Ovary (tissue), 9 donors: Measurements from ENCODE around the gene NFIA. TPM values are rescaled to one million over a fixed set of nuclear protein-coding genes. Genes with fewer than 3 reads are reported as not detected.

Experiments used
- DNase-seq, 5 donors: peaks; one replicate each; pipeline ENCODE4 v3.0.0-alpha.2; 2019 to 2020
- H3K27ac ChIP-seq, 2 donors: fragments of 200-600 bp; one replicate each; pipeline versions ENCODE4 v1.5.1 to v1.8.0; 2019 to 2022
- H3K27me3 ChIP-seq: fragments of 200-600 bp; one replicate; pipeline ENCODE4 v1.8.0; 2022
- H3K36me3 ChIP-seq: fragments of 200-600 bp; sonication (generic); one replicate; pipeline ENCODE4 v1.5.1; 2019
- H3K4me1 ChIP-seq: one replicate; pipeline ENCODE4 v1.8.1; 2013; ENCODE audit warnings: mild to moderate bottlenecking, moderate library complexity; ENCODE audit not compliant: insufficient read depth
- H3K4me3 ChIP-seq: fragments of 200-600 bp; sonication (generic); one replicate; pipeline ENCODE4 v1.5.1; 2017
- H3K9me3 ChIP-seq, 2 donors: fragments of 200-600 bp in 1 of 2; sonication (generic) in 1 of 2; one replicate each; pipeline versions ENCODE4 v1.5.1 to v1.8.1; 2013 to 2019; ENCODE audit warnings: mild to moderate bottlenecking in 1 of 2, moderate library complexity in 1 of 2
- CTCF ChIP-seq, 3 donors: fragments of 450-650 bp in 2 of 3; fragments of 200-600 bp in 1 of 3; IDR thresholded peaks; one replicate each; pipeline versions ENCODE4 v1.5.1 to v1.8.0; 2016 to 2022; ENCODE audit warnings: antibody characterized with exemption in 3 of 3, mild to moderate bottlenecking in 1 of 3
- EP300 ChIP-seq: sonication (generic); formaldehyde crosslinking; IDR thresholded peaks from one replicate; pipeline ENCODE4 v1.6.1; 2017; ENCODE audit warnings: antibody characterized with exemption
- POLR2A ChIP-seq: fragments of 450-650 bp; IDR thresholded peaks from one replicate; pipeline ENCODE4 v1.6.1; 2017; ENCODE audit warnings: antibody characterized with exemption, mild to moderate bottlenecking, moderate library complexity
- WGBS, 3 donors: extraction: QIAGEN DNeasy Blood & Tissue Kit in 1 of 3; methylation state at CpG; one replicate each; pipeline versions ENCODE4 v1.1.5 to v1.1.7; 2013 to 2017; 5-methylcytosine and 5-hydroxymethylcytosine counted together
- intact Hi-C, 4 donors: fragments of 100-400 bp; cut with DNase I; formaldehyde crosslinking; loops; one replicate each; pipeline versions ENCODE4 v1.11.0 to v1.15.1; 2022 to 2023
- polyA plus RNA-seq, 2 donors: library from polyadenylated mRNA; stranded (reverse); fragments of 200-250 nt in 1 of 2; fragments of 350-450 nt in 1 of 2; fragmentation: Illumina TruSeq in 1 of 2; extraction: RNeasy Lipid Tissue Mini Kit (QIAGEN cat#74804) in 1 of 2; gene quantifications; one replicate each; pipeline ENCODE4 v1.2.3, GENCODE V29; 2013 to 2014
- total RNA-seq, 7 donors: library from RNA; depleted of rRNA in 2 of 7; stranded (reverse); fragments of >200 nt in 2 of 7; fragmentation: NEBNext Ultra II Directional in 3 of 7; extraction: Animal tissue kit (Norgen Biotek cat#: 25700) in 3 of 7; gene quantifications; one replicate each; pipeline versions ENCODE4 v1.1.0 to v1.2.4, GENCODE V29; 2016 to 2023
- donor health status: DM: no; HTN: no; CAD: no; lungs with moderate emphysema.
- donor health status: DM: no; HTN: no; CAD: no.
- donor health status: Bipolar disorder and iron deficiency.
- donor health status: DM: yes; HTN: yes; CAD: no.
- donor health status: DM: no; HTN: no; CAD: no.
- donor health status: DM: yes; HTN: yes; CAD: no.

NFIA gene
- total and polyA plus RNA-seq, 9 donors, result 11.8 to 115 (median 80.9) TPM

GRCh38 chr1:61356016-61356415 lies 273.7 kb downstream of the NFIA start:
- Histone ChIP-seq H3K27ac (no peak overlapping the region), H3K9me3 (no peaks in the 10 kb centered on the region), H3K4me1 (peaks cover 1% of the 10 kb centered on the region), H3K4me3 (no peak overlapping the region), H3K36me3 (no peaks in the 10 kb centered on the region), H3K27me3 (no peaks in the 10 kb centered on the region)
- intact Hi-C loops, result no loop called here
- no peak for TF ChIP-seq EP300
- no peak for TF ChIP-seq POLR2A
- TF ChIP-seq CTCF (IDR thresholded peaks at IDR 0.05), result no peak
- no peak for DNase-seq

- H3K36me3 ChIP-seq, result no peaks in the 10 kb centered on the region
- no peaks in the 10 kb centered on the region for H3K27me3 ChIP-seq
- H3K4me1 ChIP-seq, result peaks cover 1% of the 10 kb centered on the region
- H3K9me3 ChIP-seq, result no peaks in the 10 kb centered on the region
- intact Hi-C loops, result no loop called here
- no peak overlapping the region for H3K4me3 ChIP-seq
- DNase-seq, result no peak
- WGBS, 3 donors, result 33 to 48% (median 48%) methylated on average over 5 of the region's 5 CpGs
- no peak for TF ChIP-seq CTCF (IDR thresholded peaks at IDR 0.05)
- TF ChIP-seq POLR2A, result no peak
- TF ChIP-seq EP300, result no peak
- H3K27ac ChIP-seq, result no peak overlapping the region
These were observed 274.6 kb downstream of the NFIA start for GRCh38 chr1:61356995-61357394.

GRCh38 chr1:61357539-61357938 lies 275.2 kb downstream of the NFIA start:
- H3K4me1 ChIP-seq, result peaks cover 1% of the 10 kb centered on the region
- no peaks in the 10 kb centered on the region for H3K27me3 ChIP-seq
- intact Hi-C loops, result no loop called here
- no peaks in the 10 kb centered on the region for H3K9me3 ChIP-seq
- H3K36me3 ChIP-seq, result no peaks in the 10 kb centered on the region
- no peak overlapping the region for H3K27ac ChIP-seq
- TF ChIP-seq POLR2A (no peak), CTCF (IDR thresholded peaks at IDR 0.05) (no peak), EP300 (no peak)
- WGBS, 3 donors, result 93 to 95% (median 95%) methylated on average over 5 of the region's 5 CpGs
- DNase-seq, result no peak
- no peak overlapping the region for H3K4me3 ChIP-seq

GRCh38 chr1:61358770-61359455 lies 276.6 kb downstream of the NFIA start:
- Histone ChIP-seq H3K4me3 (no peak overlapping the region), H3K27me3 (no peaks in the 10 kb centered on the region), H3K27ac (no peak overlapping the region), H3K4me1 (peaks cover 1% of the 10 kb centered on the region), H3K9me3 (no peaks in the 10 kb centered on the region), H3K36me3 (no peaks in the 10 kb centered on the region)
- no peak for DNase-seq
- TF ChIP-seq CTCF (IDR thresholded peaks at IDR 0.05), result no peak
- no peak for TF ChIP-seq EP300
- TF ChIP-seq POLR2A, result no peak
- intact Hi-C loops, result no loop called here
- 91 to 96% (median 96%) methylated on average over 8 of the region's 8 CpGs for WGBS, 3 donors
